NCI-H524 (cell line): ENCODE results near the gene FAM83B.
"Not testable (repeated sequence)": the region's sequence is repeated elsewhere in the genome, so short reads cannot be mapped to it uniquely, and the experiment has no call there.

Source experiments
- DNase-seq, 2 experiments: peaks; one replicate each; lab custom pipeline; 2025; lab: John Stamatoyannopoulos, UW

The FAM83B gene, protein sequence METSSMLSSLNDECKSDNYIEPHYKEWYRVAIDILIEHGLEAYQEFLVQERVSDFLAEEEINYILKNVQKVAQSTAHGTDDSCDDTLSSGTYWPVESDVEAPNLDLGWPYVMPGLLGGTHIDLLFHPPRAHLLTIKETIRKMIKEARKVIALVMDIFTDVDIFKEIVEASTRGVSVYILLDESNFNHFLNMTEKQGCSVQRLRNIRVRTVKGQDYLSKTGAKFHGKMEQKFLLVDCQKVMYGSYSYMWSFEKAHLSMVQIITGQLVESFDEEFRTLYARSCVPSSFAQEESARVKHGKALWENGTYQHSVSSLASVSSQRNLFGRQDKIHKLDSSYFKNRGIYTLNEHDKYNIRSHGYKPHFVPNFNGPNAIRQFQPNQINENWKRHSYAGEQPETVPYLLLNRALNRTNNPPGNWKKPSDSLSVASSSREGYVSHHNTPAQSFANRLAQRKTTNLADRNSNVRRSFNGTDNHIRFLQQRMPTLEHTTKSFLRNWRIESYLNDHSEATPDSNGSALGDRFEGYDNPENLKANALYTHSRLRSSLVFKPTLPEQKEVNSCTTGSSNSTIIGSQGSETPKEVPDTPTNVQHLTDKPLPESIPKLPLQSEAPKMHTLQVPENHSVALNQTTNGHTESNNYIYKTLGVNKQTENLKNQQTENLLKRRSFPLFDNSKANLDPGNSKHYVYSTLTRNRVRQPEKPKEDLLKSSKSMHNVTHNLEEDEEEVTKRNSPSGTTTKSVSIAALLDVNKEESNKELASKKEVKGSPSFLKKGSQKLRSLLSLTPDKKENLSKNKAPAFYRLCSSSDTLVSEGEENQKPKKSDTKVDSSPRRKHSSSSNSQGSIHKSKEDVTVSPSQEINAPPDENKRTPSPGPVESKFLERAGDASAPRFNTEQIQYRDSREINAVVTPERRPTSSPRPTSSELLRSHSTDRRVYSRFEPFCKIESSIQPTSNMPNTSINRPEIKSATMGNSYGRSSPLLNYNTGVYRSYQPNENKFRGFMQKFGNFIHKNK

DNA sequence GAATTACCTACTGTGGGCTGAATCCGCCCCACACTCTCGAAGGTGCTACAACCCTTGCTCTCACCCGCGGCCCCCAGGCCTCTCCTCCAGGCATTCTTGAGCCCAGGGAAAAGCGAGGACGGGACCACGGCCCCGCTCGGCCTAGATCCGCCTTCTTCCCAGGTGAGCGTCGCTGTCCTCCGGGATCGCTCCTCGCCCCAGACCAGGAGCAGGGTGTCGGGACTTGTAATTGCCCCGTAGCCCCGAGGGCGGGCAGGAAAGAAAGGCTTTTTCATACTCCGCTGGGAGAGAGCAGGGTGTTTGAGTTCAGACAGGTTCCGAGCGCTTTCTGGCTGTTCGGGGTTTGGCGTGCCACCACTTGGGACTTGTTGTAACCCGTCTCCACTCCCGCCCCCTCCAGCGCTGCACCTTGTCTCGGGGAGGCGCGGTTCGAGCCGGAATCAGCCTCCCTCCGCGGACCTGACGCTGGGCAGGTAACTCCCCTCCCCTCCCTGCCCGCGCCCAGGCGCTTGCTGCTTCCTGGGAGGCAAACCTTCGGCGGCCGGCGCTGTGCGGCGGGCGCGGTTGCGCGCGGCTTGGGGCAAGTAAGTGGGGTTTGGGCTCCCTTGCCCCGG is at the start of gene FAM83B:
TSS of gene FAM83B (plus strand) at position 529 of the 614 bp plus-strand sequence. CDS start 23,476 bp downstream, outside the sequence.
- DNase-seq: peak in 1 of 2 experiments; percentile 17

DNA sequence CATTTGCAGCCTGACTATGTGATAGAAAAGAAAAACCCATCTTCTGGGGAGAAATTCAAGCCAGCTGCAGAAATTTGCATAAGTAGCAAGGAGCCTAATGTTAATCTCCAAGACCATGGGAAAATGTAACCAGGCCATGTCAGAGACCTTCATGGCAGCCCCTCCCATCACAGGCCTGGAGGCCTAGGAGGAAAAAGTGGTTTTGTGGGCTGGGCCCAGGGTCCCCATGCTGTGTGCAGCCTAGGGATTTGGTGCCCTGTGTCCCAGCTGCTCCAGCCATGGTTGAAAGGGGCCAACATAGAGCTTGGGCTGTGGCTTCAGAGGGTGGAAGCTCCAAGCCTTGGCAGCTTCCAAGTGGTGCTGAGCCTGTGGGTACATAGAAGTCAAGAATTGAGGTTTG is 49.7 kb upstream of the FAM83B start:
- DNase-seq: not testable (repeated sequence)

DNA sequence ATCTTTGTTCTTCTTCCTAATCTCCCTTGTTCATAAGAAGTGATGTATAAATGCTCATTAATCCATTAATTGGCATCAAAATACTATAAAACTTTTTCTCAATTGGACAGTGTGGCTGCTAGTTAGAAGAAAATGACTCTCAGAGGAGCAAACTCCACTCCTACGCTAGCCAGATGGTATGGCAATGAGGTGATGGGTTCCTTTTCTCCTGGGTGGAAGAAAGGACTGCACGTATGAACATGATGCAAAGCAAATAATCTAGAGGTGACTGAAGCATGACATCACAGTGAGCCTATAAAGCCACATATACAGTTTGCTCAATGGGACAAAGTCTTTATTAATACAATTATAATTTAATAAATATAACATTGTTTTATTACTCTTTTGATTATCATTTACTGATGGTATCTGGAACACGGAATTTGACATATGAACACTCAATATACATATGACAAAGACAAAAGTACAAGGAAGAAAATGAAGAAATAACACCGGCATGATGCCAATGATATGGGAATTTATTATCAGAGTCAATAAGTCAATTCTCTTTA is 46.4 kb upstream of the FAM83B start:
- no peak for DNase-seq

DNA sequence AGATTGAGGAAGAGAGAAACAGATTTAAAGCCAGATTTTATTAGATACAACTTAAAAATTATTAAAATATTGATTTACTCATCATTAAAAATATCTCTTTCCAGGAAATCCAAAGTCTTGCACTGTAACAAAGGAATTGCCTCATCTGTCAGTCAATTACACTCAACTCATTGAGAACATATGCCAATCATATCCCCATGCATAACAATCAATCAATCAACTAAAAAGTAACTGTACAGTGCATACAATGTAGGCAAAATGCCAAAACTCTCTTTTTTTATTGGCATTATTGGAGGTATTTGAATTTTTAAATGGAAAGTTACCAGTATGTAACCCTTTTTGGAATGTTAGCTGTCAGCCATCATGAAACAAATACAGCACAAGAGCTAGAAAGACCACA is 45.3 kb upstream of the FAM83B start:
- no peak for DNase-seq

DNA sequence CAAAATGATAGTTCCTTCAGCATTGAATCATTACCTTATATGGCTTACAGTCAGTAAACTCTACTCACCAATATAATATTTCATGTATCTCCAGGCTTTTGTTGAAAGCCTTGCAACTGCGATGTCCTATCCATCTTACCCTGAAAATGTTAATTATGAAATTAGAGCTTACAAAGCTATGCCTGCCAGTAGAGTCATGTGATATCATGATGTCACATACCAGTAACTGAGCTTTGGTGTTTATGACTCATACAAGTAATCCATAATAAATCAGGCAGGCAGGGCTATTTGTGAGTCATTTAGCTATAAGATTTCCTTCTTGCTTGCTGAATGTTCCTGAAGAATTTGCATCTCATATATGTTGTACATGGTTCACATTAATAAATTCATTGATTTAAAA is 44.9 kb upstream of the FAM83B start:
- DNase-seq: no peak

DNA sequence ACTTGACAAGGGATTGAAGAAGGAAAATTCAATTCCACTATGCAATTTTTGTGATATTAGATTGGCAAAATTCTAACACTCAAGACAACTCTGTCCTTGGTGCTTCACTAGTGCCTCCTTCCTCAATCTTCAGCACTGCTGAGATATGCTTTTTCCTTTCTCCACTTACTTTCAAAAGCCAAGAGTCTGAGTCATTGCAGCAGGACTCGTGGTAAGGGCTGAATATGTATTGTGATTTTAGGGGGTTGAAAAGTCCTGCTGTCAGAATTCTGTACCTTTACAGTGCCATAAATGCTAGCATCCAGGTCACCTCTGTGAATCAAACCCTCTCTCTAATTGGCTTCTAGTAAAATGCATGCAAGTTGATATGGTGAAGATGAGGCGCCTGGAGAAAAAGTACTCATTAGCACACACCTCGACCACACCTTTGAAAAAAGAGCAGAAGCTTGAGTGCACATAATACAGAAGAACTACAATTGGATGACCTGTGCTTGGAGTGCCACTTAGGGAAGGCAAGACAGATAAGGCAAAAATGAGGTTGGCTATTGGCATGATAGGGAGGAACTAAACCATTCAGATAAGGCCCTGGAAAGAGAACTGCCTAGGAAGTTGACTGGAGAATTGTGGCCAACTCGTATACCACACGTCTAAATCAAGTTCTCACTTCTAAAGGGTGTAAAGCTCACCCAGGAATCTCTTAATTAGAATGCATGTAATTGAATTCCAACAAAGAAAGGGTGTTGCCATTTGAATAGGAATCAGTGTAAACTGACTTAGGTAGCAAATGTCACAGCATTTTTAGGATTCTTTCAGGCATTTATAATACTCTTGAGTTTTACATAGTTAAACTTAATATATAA is 43.6 kb upstream of the FAM83B start:
- DNase-seq: no peak

DNA sequence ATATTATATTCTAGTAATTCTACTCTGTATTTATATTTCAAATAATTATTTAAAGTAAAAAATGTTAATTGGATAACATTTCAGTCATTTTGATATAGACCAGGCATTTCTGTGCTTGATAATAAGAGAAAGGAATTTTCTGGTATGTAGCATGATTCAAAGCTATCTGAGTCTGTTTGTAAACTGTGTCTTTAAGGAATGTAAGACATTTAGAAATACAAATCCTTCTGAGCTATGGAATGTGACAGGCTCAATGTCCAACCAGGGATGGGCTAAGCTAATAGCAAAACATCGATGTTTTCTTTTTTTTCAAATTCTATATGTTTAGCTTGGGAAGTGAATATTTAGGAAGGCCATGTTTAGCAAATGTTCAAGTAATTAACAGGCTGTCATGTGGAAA is 41.5 kb upstream of the FAM83B start:
- no peak for DNase-seq

DNA sequence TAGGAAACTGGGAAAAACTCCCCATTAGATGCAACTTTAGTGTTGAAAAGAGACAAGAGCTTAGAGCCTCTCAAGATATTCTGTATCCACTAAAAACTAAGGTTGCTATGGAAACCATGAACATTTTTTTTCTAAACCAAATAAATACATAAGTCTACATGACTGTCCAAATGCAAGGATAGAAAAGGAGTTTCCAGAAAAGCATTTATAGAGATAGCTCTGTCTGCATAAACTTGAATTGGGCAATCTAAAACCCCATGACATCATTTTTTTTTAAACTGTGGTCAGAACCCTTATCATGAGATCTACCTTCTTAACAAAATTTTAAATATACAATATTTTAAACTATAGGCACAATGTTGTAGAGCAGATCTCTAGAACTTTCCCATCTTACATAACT is 36.4 kb upstream of the FAM83B start:
- no peak for DNase-seq

DNA sequence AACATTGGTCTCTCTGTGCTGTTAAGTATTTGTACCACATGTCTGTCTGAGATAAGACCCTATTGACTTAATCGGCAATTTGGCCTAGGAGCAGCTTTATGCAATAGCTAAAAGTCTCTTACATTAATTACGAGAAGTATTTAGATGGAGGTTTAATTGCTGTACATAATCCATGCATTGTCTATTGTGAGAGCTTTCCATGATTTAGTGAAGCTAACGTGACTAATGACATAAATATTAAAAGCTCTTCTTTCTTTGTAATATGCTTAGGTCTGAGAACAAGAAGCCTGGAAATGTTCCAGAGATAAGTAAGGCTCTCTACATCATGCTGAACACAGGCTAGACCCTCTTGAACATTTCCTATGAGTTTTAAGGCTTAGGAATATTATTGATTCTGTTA is 32.7 kb upstream of the FAM83B start:
- DNase-seq: peak; percentile 76 to 89

DNA sequence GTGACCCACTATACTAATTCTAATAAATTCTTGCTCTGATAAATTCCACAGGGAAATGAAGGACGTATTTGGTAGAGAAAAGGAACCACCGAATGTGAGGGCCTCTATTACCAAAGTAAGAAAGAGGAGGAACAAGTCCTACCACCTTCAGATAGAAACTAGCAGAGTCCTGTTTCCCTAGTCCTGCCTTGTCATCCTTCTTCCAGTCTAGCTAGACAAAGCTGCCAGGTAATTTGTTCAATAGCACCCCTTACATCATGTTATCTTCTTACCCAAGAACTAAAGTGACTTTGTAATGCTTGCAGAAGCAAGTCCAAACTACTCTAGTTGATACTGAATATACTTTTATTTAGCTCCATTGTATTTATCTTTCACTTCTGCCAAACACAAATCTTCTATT is 29.3 kb upstream of the FAM83B start:
- DNase-seq: no peak

DNA sequence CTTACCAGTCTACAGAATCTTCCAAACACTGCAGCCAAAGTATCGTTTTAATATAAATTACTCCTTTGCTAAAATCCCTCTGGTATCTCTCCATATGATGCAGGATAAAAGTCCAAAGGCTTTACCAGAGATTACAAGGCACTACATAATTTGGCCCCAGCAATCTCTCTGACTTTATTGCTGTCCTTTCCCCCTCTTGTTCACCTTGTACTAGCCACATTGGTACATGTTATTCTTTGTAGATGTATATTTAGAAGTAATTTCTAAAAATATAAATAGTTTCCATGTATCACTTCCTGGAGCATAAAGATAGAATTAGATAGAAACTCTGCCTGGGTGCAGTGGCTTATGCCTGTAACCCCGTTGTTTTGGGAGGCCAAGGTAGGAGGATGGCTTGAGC is 28.7 kb upstream of the FAM83B start:
- DNase-seq: no peak

DNA sequence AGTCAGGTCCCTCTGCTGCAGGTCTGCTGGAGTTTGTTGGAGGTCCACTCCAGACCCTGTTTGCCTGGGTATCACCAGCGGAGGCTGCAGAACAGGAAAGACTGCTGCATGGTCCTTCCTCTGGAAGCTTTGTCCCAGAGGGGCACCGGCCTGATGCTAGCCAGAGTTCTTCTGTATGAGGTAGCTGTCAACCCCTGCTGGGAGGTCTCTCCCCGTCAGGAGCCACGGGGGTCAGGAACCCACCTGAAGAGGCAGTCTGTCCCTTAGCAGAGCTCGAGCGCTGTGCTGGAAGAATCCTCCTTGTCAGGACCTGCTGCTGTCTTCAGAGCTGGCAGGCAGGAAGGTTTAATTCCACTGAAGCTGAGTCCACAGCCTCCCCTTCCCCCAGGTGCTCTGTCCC is 22.3 kb upstream of the FAM83B start:
- not testable (repeated sequence) for DNase-seq

DNA sequence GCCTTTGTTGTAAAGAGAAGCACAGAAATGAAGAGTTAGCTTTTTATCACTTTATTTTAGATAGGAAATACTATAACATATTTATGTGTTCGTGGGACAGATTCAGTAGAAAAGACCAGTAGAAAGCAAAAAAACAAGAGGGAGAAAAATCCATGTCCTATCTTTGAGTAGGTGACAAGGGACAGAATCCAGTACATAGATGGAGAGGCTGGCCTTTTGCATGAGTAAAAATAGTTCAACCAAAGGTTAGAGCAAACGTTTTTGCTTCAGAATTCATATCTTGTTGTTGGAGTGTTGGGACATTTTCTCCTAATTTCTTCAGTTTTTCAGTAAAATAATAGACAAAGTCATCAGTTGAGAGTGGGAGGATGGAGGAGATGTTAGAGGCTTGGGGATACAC is 19.6 kb upstream of the FAM83B start:
- no peak for DNase-seq

DNA sequence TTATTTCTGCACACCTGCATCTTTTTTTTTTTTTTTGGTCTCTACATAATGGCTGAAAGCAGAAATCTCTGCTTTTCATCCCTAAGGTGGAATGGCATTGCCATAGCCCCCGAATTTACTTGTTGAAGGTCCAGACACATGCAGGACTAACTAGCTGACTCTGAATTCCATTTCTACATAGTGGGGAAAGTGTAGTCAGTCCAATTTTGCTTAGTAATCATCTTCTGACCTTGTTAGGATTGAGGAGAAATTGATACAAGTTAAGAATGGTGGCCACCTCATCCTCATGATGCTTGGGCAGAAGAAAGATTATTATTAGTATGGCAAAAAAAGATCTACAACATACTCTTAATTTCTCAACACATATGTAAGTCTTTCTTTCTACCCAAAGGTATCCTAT is 16.4 kb upstream of the FAM83B start:
- no peak for DNase-seq

DNA sequence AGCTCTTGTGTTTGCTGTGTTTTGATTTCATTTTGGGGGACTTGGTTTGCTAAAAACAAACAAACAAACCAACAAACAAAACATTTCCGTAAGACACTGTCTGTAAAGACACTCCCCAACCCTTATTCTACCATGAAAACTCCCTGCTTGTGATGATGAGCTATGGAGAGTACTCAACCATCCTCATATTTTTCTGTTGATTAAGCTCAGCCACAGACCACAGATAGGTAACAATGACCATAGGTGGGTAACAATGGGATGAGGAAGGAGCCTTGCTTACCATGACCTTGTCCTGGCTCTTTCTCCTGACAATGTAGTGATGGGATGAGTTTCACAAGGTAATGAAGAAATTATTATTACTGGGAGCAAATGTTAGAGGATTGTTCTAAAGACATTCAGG is 11.4 kb upstream of the FAM83B start:
- DNase-seq: no peak

DNA sequence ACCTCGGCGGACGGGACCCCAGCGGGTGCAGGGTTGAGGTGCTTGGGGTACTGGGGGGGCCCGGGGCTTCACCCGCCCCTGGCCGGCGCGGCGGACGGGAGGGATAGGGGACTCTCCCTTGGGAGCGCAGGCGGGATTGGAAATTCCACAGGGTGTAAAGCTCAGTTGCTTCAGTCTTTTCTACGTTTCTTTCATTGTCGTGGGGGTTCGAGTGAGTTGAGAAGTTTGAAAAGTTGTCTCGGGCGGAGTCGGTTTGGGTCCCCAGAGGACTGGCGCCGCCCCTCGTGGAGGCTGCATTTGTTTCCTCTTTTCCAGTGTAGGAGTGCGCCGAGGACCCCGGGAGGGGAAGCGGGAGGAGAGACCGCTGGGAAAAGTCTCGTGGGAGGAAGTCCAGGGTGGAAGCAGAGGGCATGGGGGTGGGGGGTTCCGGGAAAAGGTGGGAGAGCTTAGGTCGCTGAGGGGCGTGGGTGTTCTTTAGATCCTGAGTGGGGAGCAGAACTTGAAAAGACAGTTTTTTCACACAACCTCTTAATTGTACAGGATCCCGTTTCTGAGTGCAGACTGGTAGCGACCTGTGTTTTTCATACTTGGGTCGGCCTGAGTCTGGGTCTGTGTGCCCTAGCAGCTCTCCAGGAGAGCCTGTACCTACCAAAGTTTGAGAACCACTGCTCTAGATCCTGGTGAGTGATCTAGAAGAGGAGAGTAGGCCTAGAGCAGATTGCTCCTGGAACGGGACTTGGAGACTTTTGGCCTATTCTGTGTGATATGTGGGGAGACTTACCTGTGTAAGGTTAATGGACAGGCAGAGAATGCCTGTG is 495 bp downstream of the FAM83B start:
- DNase-seq: peak in 1 of 2 experiments; percentile 17

DNA sequence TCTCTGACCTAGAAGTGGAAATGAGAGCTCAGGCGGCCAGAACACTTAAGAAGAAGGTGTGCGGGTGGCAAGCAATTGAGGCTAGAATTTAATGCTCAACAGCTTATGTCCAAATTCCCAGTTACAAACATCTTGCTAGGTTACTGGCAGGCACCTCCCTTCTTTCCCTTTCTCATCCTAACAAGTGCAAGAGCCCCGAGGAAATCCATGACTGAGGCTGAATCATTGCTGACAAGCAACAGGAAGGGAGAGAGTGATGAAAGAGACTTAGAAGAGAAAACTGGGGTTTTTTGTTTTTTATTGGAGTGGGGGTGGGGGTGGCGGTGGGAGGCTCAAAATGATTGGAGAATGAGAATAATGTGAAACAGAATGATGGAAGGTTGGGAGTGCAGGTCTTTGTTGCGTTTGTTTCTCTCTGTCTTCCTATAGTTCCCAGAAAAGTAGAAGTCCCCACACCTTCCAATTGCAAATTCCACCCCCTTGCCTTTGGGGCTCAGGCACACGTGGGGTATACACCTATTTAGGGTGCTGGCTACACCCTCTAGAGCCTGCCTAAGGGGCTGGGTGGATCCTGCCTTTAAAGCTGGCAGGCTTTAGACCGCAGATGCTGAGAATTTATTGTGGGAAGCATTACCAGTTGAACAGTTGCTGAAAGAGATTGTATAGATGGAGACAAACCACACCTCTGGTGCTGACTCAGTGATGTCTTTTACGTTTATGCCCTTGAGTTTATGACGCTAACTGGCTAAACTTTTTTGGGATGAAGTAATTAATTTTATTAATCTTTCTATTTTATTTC is 1.4 kb downstream of the FAM83B start:
- DNase-seq: no peak

DNA sequence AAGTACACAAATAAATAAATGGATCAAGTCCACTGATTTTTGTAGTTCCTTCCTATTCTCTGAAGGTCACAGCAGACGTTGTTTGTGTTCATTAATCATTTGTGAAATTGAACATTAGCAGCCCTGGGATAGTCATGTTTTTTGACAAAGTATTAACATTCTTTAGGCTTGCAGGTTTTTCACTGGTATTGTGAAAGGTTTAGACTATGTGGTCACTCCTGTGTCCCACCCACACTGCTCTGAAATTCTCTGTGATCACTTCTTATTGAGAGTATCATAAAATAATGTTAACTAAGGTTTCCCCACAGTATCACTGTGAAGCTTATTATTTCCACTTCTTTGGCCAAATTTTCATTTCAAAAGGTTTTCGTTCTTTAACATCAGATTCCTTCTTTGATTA is 3.5 kb downstream of the FAM83B start:
- no peak for DNase-seq

DNA sequence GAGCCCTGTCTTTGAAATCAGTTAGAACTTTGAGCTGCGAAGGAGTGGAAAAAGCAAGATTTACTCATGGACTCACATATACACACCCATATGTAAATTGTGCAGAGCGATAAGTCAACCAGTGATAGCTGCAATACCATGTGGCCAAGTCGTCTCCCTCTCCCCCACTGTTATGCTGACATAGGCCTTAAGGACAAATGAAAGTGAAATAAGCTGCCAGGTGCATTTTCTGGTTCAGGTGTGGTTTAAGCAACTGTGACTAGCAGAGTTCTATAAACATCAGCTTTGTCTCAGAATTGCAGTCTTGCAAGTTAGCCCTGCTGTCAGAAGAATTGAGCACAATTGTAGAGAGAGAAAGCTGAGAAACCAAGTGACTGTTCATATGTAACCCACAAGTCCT is 9.6 kb downstream of the FAM83B start:
- no peak for DNase-seq
